GM23338 (cell line): ENCODE measurements around the gene ZBTB8OS. TPM values are rescaled to one million over a fixed set of nuclear protein-coding genes. Genes with fewer than 3 reads are reported as not detected.

Source experiments
- ATAC-seq: fragments of 200-7000 bp; cut with Tn5 transposase; 3 replicates; pipeline ENCODE4 v1.9.1; 2020
- DNase-seq: peaks from one replicate; pipeline ENCODE4 v3.0.0-alpha.2; 2015; ENCODE audit warnings: low spot score
- H2AFZ ChIP-seq: fragments of 200-600 bp; sonication (generic); 2 replicates; pipeline ENCODE4 v1.8.0; 2016; ENCODE audit warnings: antibody characterized with exemption, mild to moderate bottlenecking, moderate library complexity
- H3F3A ChIP-seq: fragments of 200-600 bp; sonication (generic); replicated peaks from 2 replicates; pipeline ENCODE4 v1.8.0; 2017; ENCODE audit warnings: antibody characterized with exemption, mixed run types, low read depth
- H3K27ac ChIP-seq: fragments of 200-600 bp; sonication (generic); 2 replicates; pipeline ENCODE4 v1.6.1; 2016; ENCODE audit warnings: low read depth
- H3K27me3 ChIP-seq: fragments of 200-600 bp; sonication (generic); 2 replicates; pipeline ENCODE4 v1.8.0; 2016; ENCODE audit warnings: mild to moderate bottlenecking, mixed run types, moderate library complexity; ENCODE audit not compliant: insufficient read depth
- H3K36me3 ChIP-seq: fragments of 200-600 bp; sonication (generic); 2 replicates; pipeline ENCODE4 v1.8.0; 2016; ENCODE audit warnings: mild to moderate bottlenecking; ENCODE audit not compliant: insufficient read depth
- H3K4me1 ChIP-seq: fragments of 200-600 bp; sonication (generic); 2 replicates; pipeline ENCODE4 v1.8.0; 2016; ENCODE audit warnings: mild to moderate bottlenecking, moderate library complexity; ENCODE audit not compliant: insufficient read depth
- H3K4me2 ChIP-seq: fragments of 200-600 bp; sonication (generic); 2 replicates; pipeline ENCODE4 v1.7.1; 2017; ENCODE audit warnings: mixed run types
- H3K4me3 ChIP-seq: fragments of 200-600 bp; sonication (generic); 2 replicates; pipeline ENCODE4 v1.6.1; 2016; ENCODE audit warnings: mixed run types
- H3K79me2 ChIP-seq: fragments of 200-600 bp; sonication (generic); replicated peaks from 2 replicates; pipeline ENCODE4 v1.8.0; 2017; ENCODE audit warnings: mild to moderate bottlenecking; ENCODE audit not compliant: insufficient read depth
- H3K9me2 ChIP-seq: fragments of 200-600 bp; sonication (generic); 2 replicates; pipeline ENCODE4 v1.8.0; 2017; ENCODE audit not compliant: insufficient read depth
- H4K20me1 ChIP-seq: fragments of 200-600 bp; sonication (generic); replicated peaks from 2 replicates; pipeline ENCODE4 v1.8.0; 2017; ENCODE audit warnings: mild to moderate bottlenecking; ENCODE audit not compliant: insufficient read depth
- H3K27ac Mint-ChIP-seq: 2 replicates; pipeline ENCODE4 v1.8.0; 2020; ENCODE audit warnings: inconsistent platforms, mild to moderate bottlenecking, moderate library complexity, mixed read lengths
- H3K27me3 Mint-ChIP-seq: 3 replicates; pipeline ENCODE4 v1.8.0; 2022; ENCODE audit warnings: low read depth, mild to moderate bottlenecking, moderate library complexity, mixed read lengths, inconsistent platforms; ENCODE audit not compliant: insufficient read depth, poor library complexity
- H3K36me3 Mint-ChIP-seq: 3 replicates; pipeline ENCODE4 v1.8.0; 2021; ENCODE audit warnings: low read depth, mild to moderate bottlenecking, inconsistent platforms, moderate library complexity, mixed read lengths
- H3K4me1 Mint-ChIP-seq: 3 replicates; pipeline ENCODE4 v1.8.0; 2020; ENCODE audit warnings: mild to moderate bottlenecking, inconsistent platforms, mixed read lengths
- H3K4me3 Mint-ChIP-seq: 3 replicates; pipeline ENCODE4 v1.8.0; 2021; ENCODE audit warnings: moderate library complexity, mild to moderate bottlenecking, inconsistent platforms, mixed read lengths
- H3K9me3 Mint-ChIP-seq: 3 replicates; pipeline ENCODE4 v1.8.0; 2020; ENCODE audit warnings: moderate library complexity, mild to moderate bottlenecking, inconsistent platforms, mixed read lengths
- CREB1 ChIP-seq: fragments of 250-450 bp; sonication (Bioruptor Pico); IDR thresholded peaks from 2 replicates; pipeline ENCODE4 v1.5.0; 2020; ENCODE audit warnings: low read depth, mild to moderate bottlenecking, moderate library complexity
- EZH2 ChIP-seq: fragments of 200-600 bp; sonication (generic); IDR thresholded peaks from one replicate; pipeline ENCODE4 v1.8.0; 2017; ENCODE audit warnings: antibody characterized with exemption, mild to moderate bottlenecking, low read depth; ENCODE audit not compliant: unreplicated experiment
- EZH2phosphoT487 ChIP-seq: fragments of 200-600 bp; sonication (generic); IDR thresholded peaks from one replicate; pipeline ENCODE4 v1.8.1; 2018; ENCODE audit warnings: antibody characterized with exemption; ENCODE audit not compliant: unreplicated experiment
- JUNB ChIP-seq: IDR thresholded peaks from one replicate; pipeline ENCODE4 v1.6.1; 2016; ENCODE audit warnings: antibody characterized with exemption; ENCODE audit not compliant: unreplicated experiment
- NANOG ChIP-seq: IDR thresholded peaks from 2 replicates; pipeline ENCODE4 v1.6.1; 2016; ENCODE audit warnings: antibody characterized with exemption, borderline replicate concordance
- POLR2AphosphoS5 ChIP-seq: IDR thresholded peaks from 2 replicates; pipeline ENCODE4 v1.6.1; 2016; ENCODE audit warnings: antibody characterized with exemption, low read depth
- STAT1 ChIP-seq: IDR thresholded peaks from one replicate; pipeline ENCODE4 v1.6.1; 2016; ENCODE audit warnings: antibody characterized with exemption; ENCODE audit not compliant: unreplicated experiment
- ZNF114 ChIP-seq: fragments of 250-450 bp; sonication (Bioruptor Pico); IDR thresholded peaks from 2 replicates; pipeline ENCODE4 v1.5.0; 2020; ENCODE audit warnings: mild to moderate bottlenecking, moderate library complexity
- ZNF331 ChIP-seq: fragments of 250-450 bp; sonication (Bioruptor Pico); IDR thresholded peaks from 2 replicates; pipeline ENCODE4 v1.5.0; 2020; ENCODE audit warnings: low read depth, mild to moderate bottlenecking, moderate library complexity
- ZNF462 ChIP-seq: fragments of 250-450 bp; sonication (Bioruptor Pico); IDR thresholded peaks from 2 replicates; pipeline ENCODE4 v1.5.0; 2020; ENCODE audit warnings: mild to moderate bottlenecking, moderate library complexity
- polyA plus RNA-seq: library from polyadenylated mRNA; unstranded; fragments of >200 nt; fragmentation: Nextera tagmentation; extraction: Ambion mirVana; gene quantifications from 2 replicates; pipeline ENCODE4 v1.2.1, GENCODE V29; 2016
- total RNA-seq: library from RNA; depleted of rRNA; stranded (reverse); fragments of >200 nt; shearing (Covaris generic); gene quantifications from 2 replicates; pipeline ENCODE4 v1.2.3, GENCODE V29; 2014
- TF ChIP-seq, protein P1 (sequence below), 2 experiments: fragments of 200-600 bp in 1 of 2; sonication (generic) in 1 of 2; conservative IDR thresholded peaks; 2 replicates each; pipeline versions ENCODE4 v1.5.1 to v1.6.1; 2016 to 2017; ENCODE audit warnings: antibody characterized with exemption in 2 of 2, low read depth in 2 of 2, mild to moderate bottlenecking in 2 of 2, moderate library complexity in 1 of 2
- TF ChIP-seq, protein P2 (sequence below): IDR thresholded peaks from 2 replicates; pipeline ENCODE4 v1.6.1; 2016; ENCODE audit warnings: antibody characterized with exemption
- TF ChIP-seq, protein P3 (sequence below): IDR thresholded peaks from one replicate; pipeline ENCODE4 v1.6.1; 2018; ENCODE audit warnings: antibody characterized with exemption; ENCODE audit not compliant: unreplicated experiment

The ZBTB8OS gene
- total and polyA plus RNA-seq, 2 experiments from 2014 or later = 22.0 to 159 TPM

DNA sequence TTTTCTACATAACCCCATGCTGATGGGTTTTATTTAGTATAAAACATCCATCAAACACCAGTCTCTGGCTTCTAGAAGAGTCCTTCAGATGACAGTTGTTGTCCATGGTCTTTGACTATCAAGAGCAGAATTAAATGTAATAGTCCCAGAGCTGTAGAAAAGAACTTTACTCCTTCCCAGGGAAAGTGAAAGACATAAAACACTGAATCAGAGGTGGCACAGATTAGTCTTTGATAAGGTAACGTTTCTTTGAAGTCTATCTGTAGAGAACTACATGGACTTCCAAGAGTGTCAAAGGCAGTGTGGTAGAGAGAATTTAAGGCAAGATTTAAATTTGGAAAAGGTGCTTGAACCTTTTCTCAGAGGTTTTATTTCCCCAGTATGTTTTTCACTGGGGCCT, 30.3 kb upstream of the ZBTB8OS start:
- Mint-ChIP-seq H3K4me1 (no peaks in the 10 kb centered on the region), H3K27ac (no peak overlapping the region), H3K36me3 (peaks cover 86% of the 10 kb centered on the region), H3K4me3 (no peak overlapping the region), H3K9me3 (no peaks in the 10 kb centered on the region), H3K27me3 (peaks cover 2% of the 10 kb centered on the region)
- Histone ChIP-seq H3K36me3 (peaks cover 88% of the 10 kb centered on the region), H3K27me3 (no peaks in the 10 kb centered on the region), H3K9me2 (no peaks in the 10 kb centered on the region), H3K4me2 (no peak overlapping the region), H2AFZ (no peak overlapping the region), H3K79me2 (no peaks in the 10 kb centered on the region), H3F3A (peaks cover 48% of the 10 kb centered on the region), H3K4me1 (no peaks in the 10 kb centered on the region), H3K27ac (no peak overlapping the region), H4K20me1 (peaks cover 19% of the 10 kb centered on the region), H3K4me3 (no peak overlapping the region)
- DNase-seq (no peak), ATAC-seq (no peak)
- TF ChIP-seq STAT1 (no peak), EZH2 (no peak), ZNF331 (CRISPR knock-in tag) (no peak), NANOG (no peak), JUNB (no peak), EZH2phosphoT487 (no peak), POLR2AphosphoS5 (no peak), CREB1 (CRISPR knock-in tag) (no peak), ZNF114 (CRISPR knock-in tag) (no peak), ZNF462 (CRISPR knock-in tag) (no peak)
- TF ChIP-seq, protein P1, sequence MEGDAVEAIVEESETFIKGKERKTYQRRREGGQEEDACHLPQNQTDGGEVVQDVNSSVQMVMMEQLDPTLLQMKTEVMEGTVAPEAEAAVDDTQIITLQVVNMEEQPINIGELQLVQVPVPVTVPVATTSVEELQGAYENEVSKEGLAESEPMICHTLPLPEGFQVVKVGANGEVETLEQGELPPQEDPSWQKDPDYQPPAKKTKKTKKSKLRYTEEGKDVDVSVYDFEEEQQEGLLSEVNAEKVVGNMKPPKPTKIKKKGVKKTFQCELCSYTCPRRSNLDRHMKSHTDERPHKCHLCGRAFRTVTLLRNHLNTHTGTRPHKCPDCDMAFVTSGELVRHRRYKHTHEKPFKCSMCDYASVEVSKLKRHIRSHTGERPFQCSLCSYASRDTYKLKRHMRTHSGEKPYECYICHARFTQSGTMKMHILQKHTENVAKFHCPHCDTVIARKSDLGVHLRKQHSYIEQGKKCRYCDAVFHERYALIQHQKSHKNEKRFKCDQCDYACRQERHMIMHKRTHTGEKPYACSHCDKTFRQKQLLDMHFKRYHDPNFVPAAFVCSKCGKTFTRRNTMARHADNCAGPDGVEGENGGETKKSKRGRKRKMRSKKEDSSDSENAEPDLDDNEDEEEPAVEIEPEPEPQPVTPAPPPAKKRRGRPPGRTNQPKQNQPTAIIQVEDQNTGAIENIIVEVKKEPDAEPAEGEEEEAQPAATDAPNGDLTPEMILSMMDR (conservative IDR thresholded peaks at IDR 0.05; ENCODE audit: low read depth in 2 of 2) = no peak
- TF ChIP-seq, protein P2, sequence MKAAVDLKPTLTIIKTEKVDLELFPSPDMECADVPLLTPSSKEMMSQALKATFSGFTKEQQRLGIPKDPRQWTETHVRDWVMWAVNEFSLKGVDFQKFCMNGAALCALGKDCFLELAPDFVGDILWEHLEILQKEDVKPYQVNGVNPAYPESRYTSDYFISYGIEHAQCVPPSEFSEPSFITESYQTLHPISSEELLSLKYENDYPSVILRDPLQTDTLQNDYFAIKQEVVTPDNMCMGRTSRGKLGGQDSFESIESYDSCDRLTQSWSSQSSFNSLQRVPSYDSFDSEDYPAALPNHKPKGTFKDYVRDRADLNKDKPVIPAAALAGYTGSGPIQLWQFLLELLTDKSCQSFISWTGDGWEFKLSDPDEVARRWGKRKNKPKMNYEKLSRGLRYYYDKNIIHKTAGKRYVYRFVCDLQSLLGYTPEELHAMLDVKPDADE = no peak
- TF ChIP-seq, protein P3, sequence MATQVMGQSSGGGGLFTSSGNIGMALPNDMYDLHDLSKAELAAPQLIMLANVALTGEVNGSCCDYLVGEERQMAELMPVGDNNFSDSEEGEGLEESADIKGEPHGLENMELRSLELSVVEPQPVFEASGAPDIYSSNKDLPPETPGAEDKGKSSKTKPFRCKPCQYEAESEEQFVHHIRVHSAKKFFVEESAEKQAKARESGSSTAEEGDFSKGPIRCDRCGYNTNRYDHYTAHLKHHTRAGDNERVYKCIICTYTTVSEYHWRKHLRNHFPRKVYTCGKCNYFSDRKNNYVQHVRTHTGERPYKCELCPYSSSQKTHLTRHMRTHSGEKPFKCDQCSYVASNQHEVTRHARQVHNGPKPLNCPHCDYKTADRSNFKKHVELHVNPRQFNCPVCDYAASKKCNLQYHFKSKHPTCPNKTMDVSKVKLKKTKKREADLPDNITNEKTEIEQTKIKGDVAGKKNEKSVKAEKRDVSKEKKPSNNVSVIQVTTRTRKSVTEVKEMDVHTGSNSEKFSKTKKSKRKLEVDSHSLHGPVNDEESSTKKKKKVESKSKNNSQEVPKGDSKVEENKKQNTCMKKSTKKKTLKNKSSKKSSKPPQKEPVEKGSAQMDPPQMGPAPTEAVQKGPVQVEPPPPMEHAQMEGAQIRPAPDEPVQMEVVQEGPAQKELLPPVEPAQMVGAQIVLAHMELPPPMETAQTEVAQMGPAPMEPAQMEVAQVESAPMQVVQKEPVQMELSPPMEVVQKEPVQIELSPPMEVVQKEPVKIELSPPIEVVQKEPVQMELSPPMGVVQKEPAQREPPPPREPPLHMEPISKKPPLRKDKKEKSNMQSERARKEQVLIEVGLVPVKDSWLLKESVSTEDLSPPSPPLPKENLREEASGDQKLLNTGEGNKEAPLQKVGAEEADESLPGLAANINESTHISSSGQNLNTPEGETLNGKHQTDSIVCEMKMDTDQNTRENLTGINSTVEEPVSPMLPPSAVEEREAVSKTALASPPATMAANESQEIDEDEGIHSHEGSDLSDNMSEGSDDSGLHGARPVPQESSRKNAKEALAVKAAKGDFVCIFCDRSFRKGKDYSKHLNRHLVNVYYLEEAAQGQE = no peak
